ENCODE measurements around the gene ABTB1.
"Not testable (repeated sequence)": the region's sequence is repeated elsewhere in the genome, so short reads cannot be mapped to it uniquely, and the experiment has no call there.

ABTB1 gene

GRCh38 chr3:127688416-127689265 is 15.9 kb downstream of the ABTB1 start:
- DNase-seq = no peak

GRCh38 chr3:127689266-127689860 is 16.6 kb downstream of the ABTB1 start:
- DNase-seq = no peak

GRCh38 chr3:127690106-127690505 is 17.4 kb downstream of the ABTB1 start:
- DNase-seq = no peak

DNA sequence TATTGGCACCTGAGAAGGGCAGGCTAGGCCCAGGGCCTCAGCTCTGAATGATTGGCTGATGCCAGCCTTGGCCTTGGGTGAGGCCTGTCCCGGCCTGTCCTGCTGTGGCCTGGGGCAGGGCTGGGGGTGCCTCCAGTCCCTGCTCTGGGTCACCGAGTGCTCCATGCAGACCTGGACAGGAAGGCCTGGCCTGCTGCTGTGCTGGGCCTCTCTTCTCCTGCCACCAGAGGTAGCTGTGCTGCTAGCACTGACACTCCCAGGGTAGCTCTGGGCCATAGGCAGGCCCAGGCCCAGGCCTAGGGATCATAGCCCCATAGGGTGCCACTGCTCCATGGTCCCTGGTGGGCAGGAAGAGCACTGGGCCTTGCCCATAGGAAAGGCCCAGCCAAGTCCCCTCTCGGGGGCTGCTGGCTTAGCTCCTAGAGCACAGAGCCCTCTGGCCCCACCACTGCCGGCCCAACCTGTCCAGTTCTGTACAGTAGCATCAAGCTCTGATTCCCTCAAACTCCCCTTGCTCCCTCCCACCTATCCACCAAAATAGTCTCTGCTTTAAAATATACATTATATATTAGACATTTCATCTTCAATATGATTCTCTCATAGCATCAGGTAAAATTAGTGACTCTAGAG is 18.2 kb downstream of the ABTB1 start:
- DNase-seq = no peak

DNA sequence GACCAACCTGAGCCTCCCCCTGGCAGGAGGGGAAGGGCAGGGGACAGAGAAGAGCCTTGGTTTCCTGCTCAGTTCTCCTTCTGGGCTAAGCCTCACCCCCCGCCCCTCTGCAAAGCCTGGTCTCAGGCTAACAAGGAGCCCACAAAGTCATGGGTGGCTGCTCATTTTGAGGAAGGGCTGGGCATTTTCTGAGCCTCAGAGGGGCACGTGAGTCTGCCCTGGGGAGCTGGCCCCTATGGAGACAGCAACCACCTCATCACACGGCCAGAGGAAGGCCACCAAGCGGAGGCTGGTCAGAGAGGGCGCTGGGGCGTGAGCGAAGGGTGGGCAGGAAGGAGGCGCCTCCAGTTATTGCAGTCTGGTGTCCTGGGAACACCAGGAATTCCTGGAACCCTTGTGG is 18.7 kb downstream of the ABTB1 start:
- no peak for DNase-seq

- DNase-seq = no peak
These were observed 19.2 kb downstream of the ABTB1 start for GRCh38 chr3:127691974-127692373.

DNA sequence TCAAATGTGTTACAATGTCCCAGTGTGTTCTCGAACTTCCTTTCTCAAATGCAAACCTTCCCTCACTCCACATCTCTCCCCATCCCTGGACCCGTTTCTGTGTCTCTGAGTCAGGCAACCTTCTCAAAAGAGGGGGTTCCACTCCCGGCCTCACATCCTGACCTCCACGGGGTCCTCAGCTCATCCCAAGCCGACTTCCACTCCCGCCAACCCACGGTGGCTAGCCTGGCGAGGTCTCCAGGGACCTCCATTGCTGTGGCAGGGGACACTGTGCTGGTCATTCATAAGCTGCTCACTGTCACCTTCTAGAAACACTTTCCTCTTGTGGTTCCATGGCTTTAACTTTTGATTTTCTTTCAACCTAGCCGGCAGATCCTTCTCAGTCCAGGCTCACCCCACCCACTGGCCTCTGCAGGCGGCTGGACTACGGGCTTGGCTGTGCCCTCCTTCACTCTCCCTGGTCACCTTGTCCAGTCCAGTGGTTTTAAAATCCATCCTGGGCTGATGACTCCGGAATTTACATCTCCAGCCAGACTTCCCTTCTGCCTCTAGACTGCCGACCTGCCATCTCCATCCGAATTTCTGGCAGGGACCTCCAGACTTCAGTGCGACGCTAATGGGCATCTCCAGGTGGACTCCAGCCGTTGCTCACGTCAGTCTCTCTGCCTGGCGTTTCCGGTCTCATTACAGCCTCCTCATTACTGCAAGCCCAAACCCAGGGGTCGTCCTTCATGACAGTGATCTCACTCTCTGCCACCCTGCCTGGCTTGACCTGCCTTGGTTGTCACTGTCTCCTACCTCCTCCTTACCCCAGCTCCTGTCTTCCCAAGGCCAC is 20.0 kb downstream of the ABTB1 start:
- no peak for DNase-seq

DNA sequence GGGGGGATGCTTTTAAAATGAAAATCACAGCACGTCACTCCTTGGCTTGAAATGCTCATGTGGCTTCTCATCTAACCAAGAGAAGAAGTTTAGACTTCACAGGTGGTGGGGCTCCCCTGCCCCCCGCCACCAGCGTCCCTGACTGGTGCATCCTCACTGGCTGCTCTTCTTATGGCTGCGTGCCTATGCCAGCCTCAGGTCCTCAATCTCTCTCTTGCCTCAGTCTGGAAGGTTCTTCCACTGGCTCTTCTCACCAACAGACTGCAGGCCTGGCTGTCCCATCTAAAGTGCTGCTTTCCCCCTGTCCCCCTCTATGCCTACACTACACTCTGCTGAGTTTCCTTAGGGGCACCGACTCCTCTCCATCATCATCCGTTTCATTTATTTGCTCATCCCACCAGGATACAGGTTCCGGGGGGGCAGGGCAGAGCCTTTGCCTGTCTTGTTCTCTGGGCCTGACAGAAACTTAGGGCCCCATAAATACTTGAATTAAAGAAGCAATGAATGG is 20.6 kb downstream of the ABTB1 start:
- no peak for DNase-seq

DNA sequence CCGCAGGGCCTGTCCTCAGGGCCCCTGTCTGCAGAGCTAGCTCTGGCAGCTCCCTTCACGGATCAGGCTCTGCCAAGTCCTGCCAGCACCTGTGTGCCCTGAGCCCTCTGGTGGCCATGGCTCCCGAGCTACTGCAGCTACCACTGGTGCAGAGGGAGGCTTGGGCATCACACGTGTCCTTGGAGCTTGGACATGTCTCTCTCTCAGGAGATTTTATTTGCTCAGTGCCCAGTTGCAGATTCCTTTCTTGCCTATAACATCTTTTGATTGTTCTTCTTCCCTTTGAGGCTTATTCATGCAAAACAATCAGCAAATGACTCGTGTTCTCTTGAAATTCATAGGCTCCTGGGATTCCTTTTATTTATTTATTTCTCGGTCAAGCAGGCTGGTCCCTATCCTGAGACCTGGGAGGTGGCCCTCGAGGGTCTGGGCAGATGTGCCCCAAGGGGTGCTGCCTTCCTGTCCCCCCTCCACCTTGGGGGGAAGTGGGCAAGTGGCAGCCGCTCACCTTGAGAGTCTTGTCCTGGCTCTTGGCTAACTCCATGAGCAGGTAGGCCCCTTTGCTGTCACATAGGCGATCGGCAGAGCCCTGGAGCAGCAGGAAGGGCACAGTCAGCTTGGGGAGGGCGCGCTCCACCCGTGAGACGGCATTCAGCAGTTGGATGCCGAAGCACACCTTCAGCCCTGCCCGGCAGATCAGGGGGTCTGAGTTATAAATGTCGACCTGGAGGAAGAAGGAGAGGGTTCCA is 21.9 kb downstream of the ABTB1 start:
- peak; percentile 63 for DNase-seq

- no peak for DNase-seq
These were observed 24.9 kb downstream of the ABTB1 start for GRCh38 chr3:127697551-127698240.

DNA sequence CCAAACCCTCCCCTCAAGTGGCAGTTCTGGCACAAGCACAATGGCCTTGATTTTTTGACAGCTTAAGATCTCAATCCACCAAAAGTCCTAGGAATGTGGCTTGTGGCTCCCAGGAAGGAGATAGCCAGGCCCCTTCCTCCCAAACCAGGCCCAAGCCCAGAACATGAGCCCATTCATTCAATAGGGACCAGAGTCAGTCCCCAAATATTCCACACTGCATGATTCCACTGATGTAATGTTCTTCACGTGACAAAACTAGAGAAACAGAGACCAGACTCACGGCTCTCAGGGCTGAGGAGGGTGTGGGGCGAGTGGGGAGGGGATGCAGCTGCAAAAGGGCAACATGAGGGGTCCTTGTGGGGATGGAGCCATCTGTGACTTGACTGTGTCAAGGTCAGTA is 25.5 kb downstream of the ABTB1 start:
- DNase-seq = no peak

DNA sequence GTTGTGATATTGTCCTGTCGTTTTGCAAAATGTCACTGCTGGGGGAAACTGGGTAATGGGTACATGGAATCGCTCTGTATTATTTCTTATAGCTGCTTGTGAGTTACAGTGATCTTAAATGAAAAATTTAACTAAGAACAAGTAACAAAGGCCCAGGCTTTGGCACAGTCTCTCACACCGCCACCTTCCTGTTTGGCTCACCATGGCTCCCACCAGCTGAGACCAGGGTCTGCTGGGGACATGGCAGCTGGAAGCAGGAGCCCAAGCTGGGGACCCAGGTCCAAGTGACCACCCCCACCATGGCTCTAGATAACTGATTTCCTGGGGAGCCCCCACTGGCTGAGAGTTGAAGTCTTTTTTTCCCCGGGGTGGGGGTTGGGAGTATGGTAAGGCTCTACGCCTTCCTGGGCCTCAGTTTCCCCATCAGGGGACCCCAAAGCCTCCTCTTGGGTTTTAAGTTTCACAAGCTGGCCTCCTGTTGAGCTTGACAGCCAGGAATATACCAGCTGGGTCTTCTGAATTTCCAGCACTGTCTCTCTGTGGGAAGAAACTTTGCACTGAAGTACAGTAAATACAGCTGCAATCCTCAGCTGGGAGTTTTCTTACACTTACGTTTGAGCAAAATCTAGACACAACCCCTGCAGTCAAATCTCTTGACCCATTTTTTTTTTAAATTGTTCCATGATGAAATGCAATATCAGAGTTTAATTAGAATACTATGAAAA is 26.1 kb downstream of the ABTB1 start:
- DNase-seq = no peak

DNA sequence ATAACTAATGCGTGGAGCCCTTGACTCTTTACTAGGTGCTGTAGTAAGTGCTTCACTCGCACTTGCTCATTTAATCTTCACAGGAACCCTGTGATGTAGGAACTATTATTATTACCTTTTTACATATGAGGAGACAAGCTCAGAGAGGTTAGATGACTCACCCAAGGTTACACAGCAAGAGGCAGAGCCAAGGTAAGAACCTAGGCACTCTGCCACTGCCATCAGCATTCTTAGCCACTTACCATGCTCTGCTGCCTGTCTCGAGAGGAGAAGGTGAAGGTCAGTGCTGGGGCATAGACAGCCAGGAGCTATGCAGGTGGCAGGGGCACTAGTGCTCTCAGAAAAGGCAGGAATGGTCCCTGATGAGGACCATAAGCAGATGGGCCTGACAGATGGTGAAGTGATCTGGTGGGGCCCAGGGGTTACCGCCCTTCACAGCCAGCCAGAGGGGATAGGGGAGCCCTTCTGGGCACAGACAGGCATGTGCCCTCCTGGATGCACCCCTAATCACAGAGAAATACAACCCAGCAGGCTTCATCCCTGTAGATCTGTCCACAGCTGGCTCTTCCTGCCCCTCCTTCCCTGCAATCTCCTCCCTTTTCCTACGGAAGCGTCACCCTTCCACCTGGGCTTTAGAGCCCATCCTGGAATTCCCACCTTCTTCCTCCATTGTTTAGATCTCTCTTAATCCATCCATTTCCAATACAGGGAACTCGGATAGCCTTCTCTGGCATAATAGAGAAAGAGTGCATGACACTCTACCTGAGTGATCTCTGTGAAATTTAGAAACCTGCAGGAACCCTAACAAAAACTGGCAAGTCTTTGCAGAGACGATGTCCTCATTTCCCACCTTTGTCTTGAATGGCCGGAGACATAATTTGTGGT is 26.9 kb downstream of the ABTB1 start:
- DNase-seq = no peak

DNA sequence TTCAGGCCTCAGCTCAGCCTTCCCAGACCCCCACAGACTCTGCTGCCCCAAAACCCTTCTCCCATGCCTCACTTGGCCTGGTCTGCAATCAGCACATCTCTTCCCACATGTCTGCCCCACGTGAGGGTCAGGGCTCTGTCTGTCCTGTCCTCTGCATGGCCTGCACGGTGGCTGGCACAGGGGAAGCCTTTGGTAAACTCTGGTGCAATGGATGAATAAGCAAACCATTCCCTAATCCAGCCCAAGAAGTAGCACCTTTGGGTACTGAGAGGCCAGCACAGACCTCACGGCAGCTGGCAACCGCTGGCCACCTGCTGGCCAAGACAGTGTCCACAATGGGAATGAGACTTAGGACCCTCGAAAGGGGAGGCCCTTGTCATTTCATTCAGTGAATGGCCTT is 27.7 kb downstream of the ABTB1 start:
- no peak for DNase-seq

GRCh38 chr3:127701280-127701911 is 28.6 kb downstream of the ABTB1 start:
- no peak for DNase-seq

GRCh38 chr3:127702151-127702578 is 29.4 kb downstream of the ABTB1 start:
- DNase-seq = no peak

DNA sequence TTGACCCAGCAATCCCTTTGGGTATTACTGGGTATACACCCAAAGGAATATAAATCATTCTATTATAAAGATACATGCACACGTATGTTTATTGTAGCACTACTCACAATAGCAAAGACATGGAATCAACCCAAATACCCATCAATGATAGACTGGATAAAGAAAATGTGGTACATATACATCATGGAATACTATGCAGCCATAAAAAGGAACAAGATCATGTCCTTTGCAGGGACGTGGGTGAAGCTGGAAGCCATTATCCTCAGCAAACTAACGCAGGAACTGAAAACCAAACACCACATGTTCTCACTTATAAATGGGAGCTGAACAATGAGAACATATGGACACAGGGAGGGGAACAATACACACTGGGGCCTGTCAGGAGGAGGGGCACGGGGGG is 32.1 kb downstream of the ABTB1 start:
- not testable (repeated sequence) for DNase-seq

- no peak for DNase-seq
These were observed 33.6 kb downstream of the ABTB1 start for GRCh38 chr3:127706312-127706711.

DNA sequence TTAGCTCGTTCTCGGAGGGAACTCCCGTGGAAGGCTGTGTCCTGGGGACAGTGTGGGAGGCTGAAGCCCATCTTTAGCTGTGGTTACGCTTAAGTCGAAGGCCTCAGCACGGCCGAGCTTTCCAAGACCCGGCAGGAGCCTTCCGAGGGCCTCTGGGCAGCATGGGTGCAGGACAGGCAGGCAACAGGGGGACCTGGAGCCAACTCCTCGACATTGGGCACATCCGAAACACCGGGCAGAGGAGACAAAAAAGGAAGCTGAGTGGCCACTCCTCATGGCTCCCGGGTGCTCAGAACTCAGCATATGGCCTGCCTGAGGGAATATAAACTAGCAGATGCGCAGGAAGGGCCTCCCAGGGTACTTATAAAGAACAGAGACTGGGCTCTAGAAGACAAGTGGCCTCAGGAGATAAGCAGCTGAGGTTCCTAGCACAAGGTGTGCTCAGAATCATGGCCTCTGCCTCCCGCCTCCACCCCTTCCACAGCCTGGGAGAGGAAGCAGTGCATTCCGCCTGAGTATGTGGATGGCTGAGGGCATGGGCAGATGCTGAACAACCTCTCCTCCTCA is 34.1 kb downstream of the ABTB1 start:
- no peak for DNase-seq

Measured in NCI-H510A (cell line).